ENCODE data around the gene DDX10.

Gene DDX10

GRCh38 chr11:108877178-108877577 lies 212.3 kb downstream of the DDX10 start:
- no peak for DNase-seq

GRCh38 chr11:108880510-108880909 lies 215.6 kb downstream of the DDX10 start:
- no peak for DNase-seq

GRCh38 chr11:108881131-108881530 lies 216.3 kb downstream of the DDX10 start:
- no peak for DNase-seq

- DNase-seq = no peak
Measured at GRCh38 chr11:108882211-108882831, 217.5 kb downstream of the DDX10 start.

GRCh38 chr11:108886005-108886659 lies 221.3 kb downstream of the DDX10 start:
- no peak for DNase-seq

GRCh38 chr11:108886660-108887009 lies 221.8 kb downstream of the DDX10 start:
- no peak for DNase-seq

- no peak for DNase-seq
Measured at GRCh38 chr11:108887436-108888238, 222.8 kb downstream of the DDX10 start.

- no peak for DNase-seq
Measured at GRCh38 chr11:108890482-108891105, 225.7 kb downstream of the DDX10 start.

GRCh38 chr11:108891143-108891542 lies 226.3 kb downstream of the DDX10 start:
- DNase-seq = no peak

GRCh38 chr11:108891909-108892511 lies 227.1 kb downstream of the DDX10 start:
- DNase-seq = no peak

- DNase-seq = peak; percentile 31
Measured at GRCh38 chr11:108895579-108896480, 231.0 kb downstream of the DDX10 start.

- DNase-seq = no peak
Measured at GRCh38 chr11:108897071-108897481, 232.2 kb downstream of the DDX10 start.

GRCh38 chr11:108897916-108898315 lies 233.0 kb downstream of the DDX10 start:
- DNase-seq = no peak

GRCh38 chr11:108901359-108901758 lies 236.5 kb downstream of the DDX10 start:
- no peak for DNase-seq

- no peak for DNase-seq
Measured at GRCh38 chr11:108902027-108902469, 237.2 kb downstream of the DDX10 start.

- no peak for DNase-seq
Measured at GRCh38 chr11:108904480-108904879, 239.6 kb downstream of the DDX10 start.

- no peak for DNase-seq
Measured at GRCh38 chr11:108906329-108906728, 241.5 kb downstream of the DDX10 start.

GRCh38 chr11:108906826-108907225 lies 242.0 kb downstream of the DDX10 start:
- no peak for DNase-seq

- DNase-seq = no peak
Measured at GRCh38 chr11:108909041-108909440, 244.2 kb downstream of the DDX10 start.

- no peak for DNase-seq
Measured at GRCh38 chr11:108909921-108910320, 245.1 kb downstream of the DDX10 start.

- DNase-seq = no peak
Measured at GRCh38 chr11:108912581-108912980, 247.7 kb downstream of the DDX10 start.

- DNase-seq = no peak
Measured at GRCh38 chr11:108913204-108913603, 248.3 kb downstream of the DDX10 start.
